GM12891 (cell line): ENCODE results near the gene RALGPS1.

ENCODE experiments used
- DNase-seq: peaks from one replicate; pipeline ENCODE4 v3.0.0; 2011; ENCODE audit warnings: low spot score; ENCODE audit not compliant: insufficient read length
- FAIRE-seq: peaks from 2 replicates; lab custom pipeline; 2011; peaks lifted over from hg19 to GRCh38; lab: Jason Lieb, UNC
- PAX5 ChIP-seq: IDR thresholded peaks from 2 replicates; pipeline ENCODE4 v1.6.1; 2011; ENCODE audit warnings: low read length, moderate library complexity, mild to moderate bottlenecking; ENCODE audit not compliant: insufficient read depth, severe bottlenecking
- POLR2A ChIP-seq: IDR thresholded peaks from 2 replicates; pipeline ENCODE4 v1.6.1; 2011; ENCODE audit warnings: low read depth, low read length, control low read depth
- POLR2AphosphoS5 ChIP-seq: IDR thresholded peaks from 2 replicates; pipeline ENCODE4 v1.6.1; 2011; ENCODE audit warnings: low read depth, low read length, control low read depth
- POU2F2 ChIP-seq: IDR thresholded peaks from 2 replicates; pipeline ENCODE4 v1.6.1; 2011; ENCODE audit warnings: low read depth, mild to moderate bottlenecking, control low read depth, low read length, moderate library complexity
- SPI1 ChIP-seq: IDR thresholded peaks from 2 replicates; pipeline ENCODE4 v1.6.1; 2011; ENCODE audit warnings: low read depth, low read length, control low read depth
- TAF1 ChIP-seq: IDR thresholded peaks from 2 replicates; pipeline ENCODE4 v1.6.1; 2011; ENCODE audit warnings: low read depth, low read length, control low read depth

The RALGPS1 gene

GRCh38 chr9:127087836-127088235 is 173.3 kb downstream of the RALGPS1 start:
- FAIRE-seq, result no peak
- DNase-seq, result no peak
- TF ChIP-seq TAF1 (no peak), POLR2A (no peak), SPI1 (no peak), POLR2AphosphoS5 (no peak), PAX5 (no peak)

DNA sequence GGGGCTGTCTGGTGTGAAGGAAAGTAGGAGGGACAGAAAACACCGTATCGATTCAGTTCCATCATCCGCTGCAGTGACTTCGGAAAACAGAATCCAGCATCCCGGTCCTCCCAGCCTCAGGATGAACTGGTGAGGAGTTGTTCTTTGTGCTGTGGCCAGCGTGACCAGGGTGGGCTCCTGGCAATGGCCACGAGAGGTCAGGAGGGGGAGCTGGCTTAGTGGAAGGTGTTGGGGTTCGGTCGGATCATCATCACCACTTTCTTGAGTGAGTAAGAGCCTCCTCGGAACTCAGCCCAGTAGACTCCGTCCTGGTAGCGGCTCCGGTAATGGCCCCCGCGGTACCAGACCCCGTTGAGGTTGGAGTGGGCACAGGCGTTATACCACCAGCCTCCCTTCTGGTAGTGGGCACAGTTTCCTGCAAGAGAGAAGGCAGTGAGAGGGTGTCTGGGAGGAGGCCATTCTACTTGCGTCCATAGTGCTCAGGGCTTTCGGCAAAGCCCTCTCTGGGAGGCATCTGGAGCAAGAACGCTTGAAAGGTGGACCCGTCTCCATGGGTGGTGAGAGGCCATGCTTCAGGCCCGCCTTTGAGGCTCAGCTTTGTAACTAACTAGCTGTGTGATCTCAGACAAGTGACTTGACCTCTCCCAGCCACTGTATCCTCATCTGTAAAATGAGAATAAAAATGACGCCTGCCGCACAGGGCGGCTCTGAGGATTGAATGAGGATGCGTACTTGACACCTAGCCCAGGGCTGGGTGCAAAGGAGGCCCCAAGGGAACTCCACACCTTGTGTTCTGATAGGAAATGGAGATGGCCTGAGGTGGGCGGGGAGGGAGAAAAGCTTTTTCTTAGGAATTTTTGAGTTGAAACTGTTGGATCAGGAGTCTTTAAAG is 174.4 kb downstream of the RALGPS1 start:
- TF ChIP-seq POLR2A, result no peak
- no peak for TF ChIP-seq POU2F2
- TF ChIP-seq POLR2AphosphoS5, result no peak
- TF ChIP-seq PAX5, result no peak
- TF ChIP-seq SPI1, result no peak
- TF ChIP-seq TAF1, result no peak
- no peak for FAIRE-seq
- DNase-seq, result no peak

DNA sequence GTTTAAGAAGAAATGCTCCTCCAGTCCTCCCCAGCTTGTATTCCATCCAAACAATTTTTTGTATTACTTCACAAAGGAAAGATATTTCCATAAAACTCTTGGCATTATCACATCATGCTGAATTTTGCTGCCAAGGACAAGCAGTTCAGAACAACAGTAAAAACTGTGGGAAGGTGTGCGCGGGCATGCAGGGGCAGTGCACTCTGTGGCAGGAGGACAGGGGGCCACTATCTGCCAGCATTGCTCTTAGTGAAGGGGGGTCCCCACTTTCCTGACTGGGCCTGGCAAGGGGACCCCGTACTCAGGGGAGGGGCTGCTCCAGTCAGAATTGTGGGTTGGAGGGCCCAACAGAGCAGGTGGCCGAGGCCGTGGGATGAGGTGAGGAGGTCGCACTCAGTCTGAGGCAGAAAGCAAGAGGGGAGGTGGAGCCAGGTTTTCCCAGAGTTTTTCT is 175.1 kb downstream of the RALGPS1 start:
- FAIRE-seq (no peak), DNase-seq (no peak)
- TF ChIP-seq POU2F2, result no peak
- TF ChIP-seq PAX5, result no peak
- TF ChIP-seq TAF1, result no peak
- no peak for TF ChIP-seq SPI1
- no peak for TF ChIP-seq POLR2A
- TF ChIP-seq POLR2AphosphoS5, result no peak

DNA sequence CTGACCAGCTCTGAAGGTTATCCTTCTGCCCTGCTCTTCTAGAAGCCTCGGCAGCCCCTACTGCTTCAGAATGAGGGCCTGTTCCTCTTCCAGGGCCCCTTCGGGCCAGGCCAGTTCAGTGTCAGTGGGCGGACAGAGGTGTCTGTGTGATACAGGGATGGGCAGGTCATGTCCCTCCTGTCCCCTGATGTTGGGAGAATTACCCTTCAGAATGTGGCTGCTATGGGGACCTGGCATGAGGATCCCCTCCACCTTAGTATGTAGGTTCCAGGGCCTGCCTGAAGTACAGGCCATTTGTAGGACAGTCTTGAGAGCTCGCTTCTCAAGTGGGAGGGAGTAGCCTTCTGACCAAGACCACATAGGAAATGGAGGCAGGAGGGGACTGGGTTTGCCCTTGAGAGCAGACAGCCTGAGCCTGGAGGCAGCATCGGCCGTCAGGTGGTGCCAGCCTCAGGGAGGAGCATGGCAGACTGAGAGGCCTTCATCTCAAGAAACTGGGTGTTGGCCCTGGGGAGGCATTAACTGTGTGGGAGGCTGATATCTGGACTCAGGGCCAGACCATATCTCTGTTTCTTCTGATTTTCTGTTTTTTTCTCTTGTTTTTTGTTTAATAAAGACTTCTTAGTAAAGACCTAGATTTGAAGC is 175.9 kb downstream of the RALGPS1 start:
- no peak for TF ChIP-seq TAF1
- TF ChIP-seq POLR2AphosphoS5, result no peak
- TF ChIP-seq POLR2A, result no peak
- no peak for TF ChIP-seq PAX5
- no peak for TF ChIP-seq POU2F2
- no peak for TF ChIP-seq SPI1
- DNase-seq (no peak), FAIRE-seq (no peak)

DNA sequence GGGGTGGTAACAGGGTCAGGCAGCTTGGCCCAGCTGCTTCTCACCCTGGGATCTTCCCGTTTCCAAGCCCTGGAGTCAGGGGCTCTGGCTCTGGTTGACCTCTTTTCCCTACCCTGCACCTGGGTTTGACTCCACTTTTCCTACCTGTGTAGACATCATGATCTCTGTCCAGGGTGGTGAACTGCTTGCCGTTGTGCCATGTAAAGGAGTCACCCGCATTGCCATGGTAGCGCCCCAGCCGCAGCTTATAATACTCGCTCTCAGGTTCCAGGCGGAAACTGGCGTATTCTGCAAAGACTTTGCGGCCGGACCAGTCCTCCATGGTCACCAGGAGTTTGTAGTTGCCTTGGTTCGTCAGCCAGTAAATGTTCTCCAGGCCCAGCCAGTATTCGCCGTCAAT is 176.9 kb downstream of the RALGPS1 start:
- DNase-seq, result no peak
- FAIRE-seq, result no peak
- TF ChIP-seq POLR2A, result no peak
- no peak for TF ChIP-seq POLR2AphosphoS5
- no peak for TF ChIP-seq TAF1
- no peak for TF ChIP-seq POU2F2
- no peak for TF ChIP-seq SPI1
- TF ChIP-seq PAX5, result no peak

GRCh38 chr9:127092041-127092608 is 177.5 kb downstream of the RALGPS1 start:
- DNase-seq (no peak), FAIRE-seq (no peak)
- TF ChIP-seq POU2F2, result no peak
- no peak for TF ChIP-seq POLR2AphosphoS5
- TF ChIP-seq SPI1, result no peak
- no peak for TF ChIP-seq POLR2A
- no peak for TF ChIP-seq PAX5
- no peak for TF ChIP-seq TAF1

- TF ChIP-seq POLR2A (no peak), SPI1 (no peak), POU2F2 (no peak), PAX5 (no peak), POLR2AphosphoS5 (no peak), TAF1 (no peak)
- no peak for DNase-seq
- no peak for FAIRE-seq
Measured at GRCh38 chr9:127093319-127094020, 178.9 kb downstream of the RALGPS1 start.

GRCh38 chr9:127095411-127095810 is 180.8 kb downstream of the RALGPS1 start:
- FAIRE-seq, result no peak
- no peak for DNase-seq
- no peak for TF ChIP-seq PAX5
- TF ChIP-seq TAF1, result no peak
- TF ChIP-seq SPI1, result no peak

- FAIRE-seq, result no peak
- DNase-seq, result no peak
- no peak for TF ChIP-seq POLR2A
- no peak for TF ChIP-seq TAF1
- no peak for TF ChIP-seq SPI1
- TF ChIP-seq POLR2AphosphoS5, result no peak
- TF ChIP-seq POU2F2, result no peak
- TF ChIP-seq PAX5, result no peak
Measured at GRCh38 chr9:127096208-127096607, 181.6 kb downstream of the RALGPS1 start.
